ENCODE data around the gene PRMT6.
"Not testable (repeated sequence)": the region's sequence is repeated elsewhere in the genome, so short reads cannot be mapped to it uniquely, and the experiment has no call there.

PRMT6 gene

GRCh38 chr1:107047602-107048001, 8.9 kb upstream of the PRMT6 start:
- DNase-seq (ENCODE audit: low read depth in 1 of 2, low spot score in 1 of 2) = no peak
- TF ChIP-seq POLR2AphosphoS5 (IDR thresholded peaks at IDR 0.05; ENCODE audit: low read depth) = no peak
- no peak for TF ChIP-seq GABPA (IDR thresholded peaks at IDR 0.05; ENCODE audit: low read depth)
- H3K27me3 ChIP-seq (ENCODE audit: insufficient read depth, poor library complexity, severe bottlenecking) = no peaks in the 10 kb centered on the region
- no peak overlapping the region for H3K27ac ChIP-seq (replicated peaks)
- no peak overlapping the region for H3K4me3 ChIP-seq (replicated peaks; ENCODE audit: insufficient read depth, low read length)

GRCh38 chr1:107048241-107048640, 8.2 kb upstream of the PRMT6 start:
- DNase-seq (ENCODE audit: low read depth in 1 of 2, low spot score in 1 of 2) = no peak
- TF ChIP-seq REST (IDR thresholded peaks at IDR 0.05; ENCODE audit: insufficient replicate concordance, low read depth) = no peak
- no peak for TF ChIP-seq CTCF (IDR thresholded peaks at IDR 0.05; ENCODE audit: insufficient read depth, low read length)
- TF ChIP-seq GABPA (IDR thresholded peaks at IDR 0.05; ENCODE audit: low read depth) = no peak
- TF ChIP-seq SPI1 (IDR thresholded peaks at IDR 0.05; ENCODE audit: borderline replicate concordance, low read depth) = no peak
- no peak for TF ChIP-seq POLR2AphosphoS5 (IDR thresholded peaks at IDR 0.05; ENCODE audit: low read depth)
- H3K4me3 ChIP-seq (replicated peaks; ENCODE audit: insufficient read depth, low read length) = no peak overlapping the region
- H3K27ac ChIP-seq (replicated peaks) = no peak overlapping the region
- H3K27me3 ChIP-seq (ENCODE audit: insufficient read depth, poor library complexity, severe bottlenecking) = no peaks in the 10 kb centered on the region

GRCh38 chr1:107051266-107051665, 5.2 kb upstream of the PRMT6 start:
- H3K4me3 ChIP-seq (replicated peaks; ENCODE audit: insufficient read depth, low read length) = no peak overlapping the region
- H3K27me3 ChIP-seq (ENCODE audit: insufficient read depth, poor library complexity, severe bottlenecking) = no peaks in the 10 kb centered on the region
- no peak for DNase-seq (ENCODE audit: low read depth in 1 of 2, low spot score in 1 of 2)
- no peak overlapping the region for H3K27ac ChIP-seq (replicated peaks)
- no peak for TF ChIP-seq REST (IDR thresholded peaks at IDR 0.05; ENCODE audit: insufficient replicate concordance, low read depth)
- no peak for TF ChIP-seq GABPA (IDR thresholded peaks at IDR 0.05; ENCODE audit: low read depth)
- TF ChIP-seq POLR2AphosphoS5 (IDR thresholded peaks at IDR 0.05; ENCODE audit: low read depth) = no peak
- TF ChIP-seq CTCF (IDR thresholded peaks at IDR 0.05; ENCODE audit: insufficient read depth, low read length) = no peak
- no peak for TF ChIP-seq SPI1 (IDR thresholded peaks at IDR 0.05; ENCODE audit: borderline replicate concordance, low read depth)

- H3K4me3 ChIP-seq (replicated peaks; ENCODE audit: insufficient read depth, low read length) = peak overlapping the region; percentile 96
- not testable (repeated sequence) for DNase-seq (ENCODE audit: low read depth in 1 of 2, low spot score in 1 of 2); H3K27me3 ChIP-seq (ENCODE audit: insufficient read depth, poor library complexity, severe bottlenecking)
- H3K27ac ChIP-seq (replicated peaks) = peak overlapping the region; percentile 67
Observed at GRCh38 chr1:107055919-107056425, 502 bp upstream of the PRMT6 start.

Data from HL-60 (cell line).